Measurements from ENCODE around the gene TDP2. TPM values are rescaled to one million over a fixed set of nuclear protein-coding genes. Genes with fewer than 3 reads are reported as not detected.

The TDP2 gene
- total and polyA plus RNA-seq, 2 donors (not counting 1 experiment from before 2014, with no cell fraction given) = 19.4 to 63.5 TPM

DNA sequence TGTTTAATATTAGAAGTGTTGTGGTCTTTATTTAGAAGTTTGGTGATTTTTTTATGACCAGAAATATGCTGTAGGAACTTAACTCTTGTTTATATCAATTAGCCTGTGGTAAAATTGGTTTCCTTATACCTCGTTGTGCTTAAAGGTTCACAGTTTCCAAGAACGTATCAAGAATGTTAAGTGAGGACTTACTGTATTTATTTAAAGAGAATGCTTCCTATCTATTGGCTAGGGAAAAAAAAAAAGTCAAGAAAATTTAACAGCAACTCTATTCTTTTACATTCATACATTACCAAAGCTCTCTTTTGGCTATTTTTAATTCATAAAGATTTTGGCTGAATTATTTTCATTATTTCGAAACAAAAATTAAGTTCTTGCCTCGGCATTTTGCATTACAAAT is 22.3 kb downstream of the TDP2 start:
- POLR2A ChIA-PET = no interaction called here
- no CpG with 5 or more reads among the region's 4 CpGs for WGBS (ENCODE audit: insufficient coverage)
- no peak overlapping the region for H3K4me3 Mint-ChIP-seq
- peaks cover 17% of the 10 kb centered on the region for H3K4me1 Mint-ChIP-seq
- H2AFZ ChIP-seq (ENCODE audit: insufficient read depth, low read depth, low read length, poor library complexity, severe bottlenecking) = no peak overlapping the region
- peaks cover 6% of the 10 kb centered on the region for H3K27me3 Mint-ChIP-seq
- no peaks in the 10 kb centered on the region for H3K27me3 ChIP-seq (replicated peaks in 1 of 4; ENCODE audit: control extremely low read depth in 1 of 4, control insufficient read depth in 3 of 4, insufficient read depth in 4 of 4, low read length in 3 of 4)
- no peak for DNase-seq
- intact Hi-C loops (cut with micrococcal nuclease) = loop anchor here (10.0 kb wide), 1 partner anchor 50 kb away; no protein-coding TSS in a partner anchor
- H3K9me3 Mint-ChIP-seq (ENCODE audit: insufficient read depth) = no peaks in the 10 kb centered on the region
- H3K27ac ChIP-seq (ENCODE audit: low read length in 2 of 2) = no peak overlapping the region
- TF ChIP-seq CTCF (IDR thresholded peaks at IDR 0.05) (no peak), EZH2 (IDR thresholded peaks at IDR 0.05; ENCODE audit: borderline replicate concordance, insufficient read depth, low read depth, low read length, poor library complexity, severe bottlenecking) (no peak)
- no peaks in the 10 kb centered on the region for H3K36me3 ChIP-seq (replicated peaks in 1 of 2; ENCODE audit: control extremely low read depth in 1 of 2, control insufficient read depth in 1 of 2, extremely low read depth in 1 of 2, insufficient read depth in 2 of 2, low read length in 1 of 2)
- no peak overlapping the region for H3K27ac Mint-ChIP-seq
- H3K4me1 ChIP-seq (ENCODE audit: control insufficient read depth in 2 of 2, insufficient read depth in 2 of 2, low read length in 2 of 2) = peaks cover 9 to 10% of the 10 kb centered on the region in 2 donors
- peaks cover 0 to 3% (median 0%) of the 10 kb centered on the region in 3 donors for H3K9me3 ChIP-seq (ENCODE audit: control extremely low read depth in 1 of 3, control insufficient read depth in 2 of 3, insufficient read depth in 1 of 3, low read length in 2 of 3)
- H4K20me1 ChIP-seq (ENCODE audit: control insufficient read depth, insufficient read depth, low read length, poor library complexity, severe bottlenecking) = no peaks in the 10 kb centered on the region
- no peaks in the 10 kb centered on the region for H3K79me2 ChIP-seq (ENCODE audit: control insufficient read depth, insufficient read depth, low read length)
- no peak overlapping the region for H3K9ac ChIP-seq (ENCODE audit: low read length)
- H3K4me2 ChIP-seq (replicated peaks; ENCODE audit: low read depth, low read length, poor library complexity, severe bottlenecking) = no peak overlapping the region
- ATAC-seq (ENCODE audit: low read depth) = no peak
- CTCF ChIA-PET = no interaction called here
- H3K4me3 ChIP-seq (ENCODE audit: control extremely low read depth in 1 of 5, extremely low read depth in 1 of 5, insufficient read depth in 1 of 5, low read depth in 2 of 5, low read length in 4 of 5) = no peak overlapping the region

- no peak overlapping the region for H3K4me3 ChIP-seq (ENCODE audit: control extremely low read depth in 1 of 5, extremely low read depth in 1 of 5, insufficient read depth in 1 of 5, low read depth in 2 of 5, low read length in 4 of 5)
- Mint-ChIP-seq H3K27me3 (peaks cover 6% of the 10 kb centered on the region), H3K4me3 (no peak overlapping the region), H3K9me3 (ENCODE audit: insufficient read depth) (peaks cover 3% of the 10 kb centered on the region), H3K4me1 (peaks cover 17% of the 10 kb centered on the region), H3K27ac (no peak overlapping the region)
- DNase-seq = no peak
- H2AFZ ChIP-seq (ENCODE audit: insufficient read depth, low read depth, low read length, poor library complexity, severe bottlenecking) = no peak overlapping the region
- no peak for ATAC-seq (ENCODE audit: low read depth)
- H3K4me2 ChIP-seq (replicated peaks; ENCODE audit: low read depth, low read length, poor library complexity, severe bottlenecking) = no peak overlapping the region
- H3K27ac ChIP-seq (ENCODE audit: low read length in 2 of 2) = no peak overlapping the region
- TF ChIP-seq EZH2 (IDR thresholded peaks at IDR 0.05; ENCODE audit: borderline replicate concordance, insufficient read depth, low read depth, low read length, poor library complexity, severe bottlenecking) (no peak), CTCF (IDR thresholded peaks at IDR 0.05) (no peak)
- no peaks in the 10 kb centered on the region for H3K36me3 ChIP-seq (replicated peaks in 1 of 2; ENCODE audit: control extremely low read depth in 1 of 2, control insufficient read depth in 1 of 2, extremely low read depth in 1 of 2, insufficient read depth in 2 of 2, low read length in 1 of 2)
- whole genome bisulfite sequencing (ENCODE audit: insufficient coverage) = 78% methylated on average over 4 of the region's 7 CpGs
- peaks cover 9 to 10% of the 10 kb centered on the region in 2 donors for H3K4me1 ChIP-seq (ENCODE audit: control insufficient read depth in 2 of 2, insufficient read depth in 2 of 2, low read length in 2 of 2)
- intact Hi-C loops (cut with micrococcal nuclease) = loop anchor here (10.0 kb wide), 1 partner anchor 51 kb away; no protein-coding TSS in a partner anchor
- no peak overlapping the region for H3K9ac ChIP-seq (ENCODE audit: low read length)
- ChIA-PET CTCF (no interaction called here), POLR2A (interaction anchor here (0.6 kb wide), 1 partner anchor 65 kb away, joined by 3 read pairs; no protein-coding TSS in a partner anchor)
- H3K9me3 ChIP-seq (ENCODE audit: control extremely low read depth in 1 of 3, control insufficient read depth in 2 of 3, insufficient read depth in 1 of 3, low read length in 2 of 3) = peaks cover 0 to 4% (median 0%) of the 10 kb centered on the region in 3 donors
- no peaks in the 10 kb centered on the region for H4K20me1 ChIP-seq (ENCODE audit: control insufficient read depth, insufficient read depth, low read length, poor library complexity, severe bottlenecking)
- H3K79me2 ChIP-seq (ENCODE audit: control insufficient read depth, insufficient read depth, low read length) = no peaks in the 10 kb centered on the region
- H3K27me3 ChIP-seq (replicated peaks in 1 of 4; ENCODE audit: control extremely low read depth in 1 of 4, control insufficient read depth in 3 of 4, insufficient read depth in 4 of 4, low read length in 3 of 4) = no peaks in the 10 kb centered on the region
Measured at GRCh38 chr6:24643920-24644319, 22.8 kb downstream of the TDP2 start.

All from B cell (primary cell).